Measurements from ENCODE around the gene CDH16. TPM values are rescaled to one million over a fixed set of nuclear protein-coding genes. Genes with fewer than 3 reads are reported as not detected.
A peak's percentile ranks its signal among the peaks of the same experiment; 100 is the strongest.

Gene CDH16
- total and polyA plus RNA-seq, 2 donors (not counting 3 experiments of a cell fraction or from before 2014, with no cell fraction given), result not detected

- peak overlapping the region; percentile 18 for H3K9ac ChIP-seq (replicated peaks; ENCODE audit: extremely low read depth, insufficient read depth, low read length)
- H4K20me1 ChIP-seq (replicated peaks; ENCODE audit: control insufficient read depth, extremely low read depth, insufficient read depth, low read length), result no peaks in the 10 kb centered on the region
- no peaks in the 10 kb centered on the region for H3K36me3 ChIP-seq (ENCODE audit: control insufficient read depth in 2 of 2, extremely low read depth in 1 of 2, insufficient read depth in 2 of 2, low read length in 2 of 2)
- no peaks in the 10 kb centered on the region for H3K9me3 ChIP-seq (replicated peaks; ENCODE audit: control insufficient read depth, insufficient read depth, low read length)
- TF ChIP-seq, protein P1, sequence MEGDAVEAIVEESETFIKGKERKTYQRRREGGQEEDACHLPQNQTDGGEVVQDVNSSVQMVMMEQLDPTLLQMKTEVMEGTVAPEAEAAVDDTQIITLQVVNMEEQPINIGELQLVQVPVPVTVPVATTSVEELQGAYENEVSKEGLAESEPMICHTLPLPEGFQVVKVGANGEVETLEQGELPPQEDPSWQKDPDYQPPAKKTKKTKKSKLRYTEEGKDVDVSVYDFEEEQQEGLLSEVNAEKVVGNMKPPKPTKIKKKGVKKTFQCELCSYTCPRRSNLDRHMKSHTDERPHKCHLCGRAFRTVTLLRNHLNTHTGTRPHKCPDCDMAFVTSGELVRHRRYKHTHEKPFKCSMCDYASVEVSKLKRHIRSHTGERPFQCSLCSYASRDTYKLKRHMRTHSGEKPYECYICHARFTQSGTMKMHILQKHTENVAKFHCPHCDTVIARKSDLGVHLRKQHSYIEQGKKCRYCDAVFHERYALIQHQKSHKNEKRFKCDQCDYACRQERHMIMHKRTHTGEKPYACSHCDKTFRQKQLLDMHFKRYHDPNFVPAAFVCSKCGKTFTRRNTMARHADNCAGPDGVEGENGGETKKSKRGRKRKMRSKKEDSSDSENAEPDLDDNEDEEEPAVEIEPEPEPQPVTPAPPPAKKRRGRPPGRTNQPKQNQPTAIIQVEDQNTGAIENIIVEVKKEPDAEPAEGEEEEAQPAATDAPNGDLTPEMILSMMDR (IDR thresholded peaks at IDR 0.05; ENCODE audit: extremely low read depth in 1 of 2, insufficient read depth in 1 of 2, low read depth in 1 of 2, low read length in 2 of 2), result no peak
- TF ChIP-seq MYC (IDR thresholded peaks at IDR 0.05; ENCODE audit: low read depth, low read length) (no peak), EZH2 (IDR thresholded peaks at IDR 0.05; ENCODE audit: borderline replicate concordance, low read depth, low read length, severe bottlenecking) (no peak), POLR2A (IDR thresholded peaks at IDR 0.05; ENCODE audit: low read depth, low read length) (no peak), GATA2 (IDR thresholded peaks at IDR 0.05; ENCODE audit: insufficient read depth, insufficient read length, low read depth, low read length) (peak; percentile 52), POLR2AphosphoS5 (IDR thresholded peaks at IDR 0.05; ENCODE audit: insufficient read depth, low read depth, low read length) (peak; percentile 26), JUN (IDR thresholded peaks at IDR 0.05; ENCODE audit: borderline replicate concordance, insufficient read depth, insufficient read length, low read depth) (no peak), FOS (IDR thresholded peaks at IDR 0.05; ENCODE audit: borderline replicate concordance, insufficient read depth, low read length) (no peak)
- TF ChIP-seq, protein P2, sequence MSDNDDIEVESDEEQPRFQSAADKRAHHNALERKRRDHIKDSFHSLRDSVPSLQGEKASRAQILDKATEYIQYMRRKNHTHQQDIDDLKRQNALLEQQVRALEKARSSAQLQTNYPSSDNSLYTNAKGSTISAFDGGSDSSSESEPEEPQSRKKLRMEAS (IDR thresholded peaks at IDR 0.05; ENCODE audit: insufficient read depth, insufficient read length), result no peak
- CTCF ChIA-PET, result interaction anchor here (1.4 kb wide), 2 partner anchors 10 to 255 kb away, joined by 4 to 7 read pairs; no protein-coding TSS in a partner anchor
- intact Hi-C loops (cut with micrococcal nuclease), result loop anchor here (10.0 kb wide), 1 partner anchor 1955 kb away; no protein-coding TSS in a partner anchor
- no peak overlapping the region for H3K4me3 ChIP-seq (replicated peaks in 1 of 3; ENCODE audit: insufficient read depth in 1 of 3, low read depth in 1 of 3, low read length in 3 of 3)
- no peak overlapping the region for H2AFZ ChIP-seq (ENCODE audit: low read depth, low read length)
- peaks cover 8% of the 10 kb centered on the region for H3K4me1 ChIP-seq (ENCODE audit: control insufficient read depth, extremely low read depth, insufficient read depth, low read length)
- dilution Hi-C loops (cut with MboI; ENCODE audit: extremely low pct_ligation_motif_present, low sequenced_read_pairs), result no loop called here
- DNase-seq (ENCODE audit: low read depth, low spot score) (peak; percentile 74), FAIRE-seq (peak; percentile 78)
- H3K27ac ChIP-seq (ENCODE audit: insufficient read depth, low read depth, low read length), result no peak overlapping the region
- H3K9me1 ChIP-seq (replicated peaks; ENCODE audit: control insufficient read depth, extremely low read depth, insufficient read depth, low read length), result no peaks in the 10 kb centered on the region
- POLR2A ChIA-PET, result no interaction called here
- no peaks in the 10 kb centered on the region for H3K79me2 ChIP-seq (ENCODE audit: control insufficient read depth, insufficient read depth, low read length)
- no peaks in the 10 kb centered on the region for H3K27me3 ChIP-seq (ENCODE audit: control insufficient read depth in 2 of 2, insufficient read depth in 2 of 2, low read length in 2 of 2)
- H3K4me2 ChIP-seq (ENCODE audit: insufficient read depth, low read length), result no peak overlapping the region
- no TSS peak for BruUV-seq (replicated peaks)
Observed at GRCh38 chr16:66899945-66900710, 18.6 kb downstream of the CDH16 start.
